HPDE6-E6E7 (cell line): ENCODE measurements around the gene SYCE3.

Source experiments
- DNase-seq: peaks from one replicate; pipeline ENCODE4 v3.0.0; 2011; ENCODE audit warnings: missing footprints; ENCODE audit errors: extremely low spot score

SYCE3 gene

DNA sequence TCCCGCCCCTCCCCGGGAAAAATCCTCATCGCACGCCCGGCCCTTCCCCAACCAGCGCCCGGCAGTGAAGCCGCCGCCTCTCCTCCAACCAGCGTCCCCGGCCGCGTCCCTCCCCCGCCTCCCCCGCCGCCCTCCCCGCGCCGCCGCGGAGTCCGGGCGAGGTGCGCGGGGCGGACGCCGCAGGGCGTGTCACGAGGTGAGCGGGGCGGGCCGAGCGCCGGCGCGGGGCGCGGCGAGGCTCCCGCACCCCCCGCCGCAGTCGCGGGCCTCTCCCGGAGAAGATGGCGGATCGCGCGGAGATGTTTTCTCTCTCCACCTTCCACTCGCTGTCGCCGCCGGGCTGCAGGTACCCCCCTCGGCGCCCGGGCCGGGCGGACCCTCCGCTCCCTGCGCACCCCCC lies 37.8 kb upstream of the SYCE3 start, which contains the start of gene MAPK8IP2:
Gene MAPK8IP2, plus strand, starts transcription at position 256 of the 400 bp plus-strand sequence. Its CDS starts 26 bp downstream, at position 282.
- no peak for DNase-seq

DNA sequence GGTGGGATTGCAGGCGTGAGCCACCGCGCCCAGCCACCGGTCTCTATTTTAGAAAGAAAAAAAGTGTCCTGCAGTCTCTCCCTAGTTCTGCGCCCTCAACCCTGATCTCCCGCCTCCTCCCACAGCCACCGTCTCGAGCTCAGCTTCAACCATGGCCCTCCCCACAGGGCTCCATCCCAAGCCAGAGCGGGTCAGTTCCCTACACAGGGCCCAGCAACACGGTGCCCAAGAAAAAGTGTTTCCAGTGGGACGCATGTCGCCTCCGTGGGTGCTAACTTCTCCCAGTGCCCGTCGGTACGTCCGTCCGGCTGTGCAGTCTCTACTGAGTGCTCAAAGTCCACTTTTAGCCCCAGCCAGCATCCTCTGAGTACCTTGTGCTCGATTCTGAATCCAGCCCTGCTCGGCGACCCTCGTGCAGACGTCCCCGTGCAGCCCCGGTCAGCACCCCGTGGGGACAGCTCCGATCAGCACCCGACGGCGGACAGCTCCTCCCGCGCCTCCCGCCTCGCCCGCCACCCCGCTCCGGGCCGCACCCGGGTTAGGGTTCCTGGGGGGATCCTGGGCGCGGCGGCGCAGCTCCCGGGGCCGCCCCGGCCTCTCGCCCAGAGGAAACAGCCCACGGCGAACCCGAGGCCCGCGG lies 37.2 kb upstream of the SYCE3 start:
- DNase-seq = no peak

DNA sequence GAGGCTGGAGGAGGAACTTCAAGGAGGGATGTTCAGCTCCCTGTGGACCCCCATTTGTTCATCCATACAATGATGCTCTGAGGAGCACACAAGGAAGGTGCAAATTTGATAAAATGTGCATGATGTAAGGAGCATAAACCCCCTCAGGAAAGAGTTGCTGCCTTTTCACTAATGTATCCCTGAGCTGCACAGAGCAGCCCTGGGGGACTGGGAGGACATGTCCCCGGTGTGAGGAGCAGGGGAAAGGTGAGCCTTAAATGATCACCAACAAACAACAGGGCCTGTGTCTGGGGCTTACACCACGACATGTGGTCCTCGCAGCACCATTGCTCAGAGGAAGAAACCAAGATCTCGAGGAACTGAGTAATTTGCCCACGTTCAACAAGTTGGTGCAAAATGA lies 34.4 kb upstream of the SYCE3 start:
- DNase-seq = no peak

DNA sequence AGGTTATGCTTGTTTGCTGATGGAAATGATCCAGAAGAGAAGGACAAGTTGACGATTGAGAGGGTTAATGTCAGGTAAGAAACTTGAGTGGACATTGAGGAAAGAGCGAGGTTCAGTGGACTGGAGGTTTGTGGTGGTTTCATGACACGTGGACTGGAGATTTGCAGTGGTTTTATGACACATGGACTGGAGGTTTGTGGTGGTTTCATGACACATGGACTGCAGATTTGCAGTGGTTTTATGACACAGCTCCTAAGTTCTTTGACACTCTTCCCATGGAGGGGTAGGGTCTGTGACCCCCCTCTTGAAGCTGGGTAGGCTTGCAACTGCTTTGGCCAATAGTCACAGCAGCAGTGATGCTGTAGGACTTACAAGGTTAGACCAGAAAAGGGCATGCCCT lies 32.5 kb upstream of the SYCE3 start:
- DNase-seq = no peak

DNA sequence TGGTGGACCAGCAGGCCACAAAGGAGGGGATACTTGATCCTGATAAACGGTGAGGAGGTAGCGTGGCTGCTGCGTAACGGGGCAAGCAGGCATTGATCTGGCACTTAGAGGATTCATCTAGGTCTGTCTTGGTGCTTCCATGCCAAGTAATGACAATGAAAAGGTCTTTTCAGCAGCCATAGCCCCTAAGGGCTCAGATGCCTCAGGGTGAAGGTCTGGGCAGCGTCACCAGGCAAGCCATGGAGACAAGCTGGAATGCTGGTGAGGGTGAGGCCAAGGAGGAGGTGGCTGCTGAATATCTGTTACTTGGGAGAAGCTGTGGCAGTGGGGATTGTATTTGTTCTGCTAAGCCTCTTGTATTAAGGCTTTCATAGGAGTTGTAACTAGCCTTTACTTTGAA lies 24.7 kb upstream of the SYCE3 start:
- DNase-seq = no peak

DNA sequence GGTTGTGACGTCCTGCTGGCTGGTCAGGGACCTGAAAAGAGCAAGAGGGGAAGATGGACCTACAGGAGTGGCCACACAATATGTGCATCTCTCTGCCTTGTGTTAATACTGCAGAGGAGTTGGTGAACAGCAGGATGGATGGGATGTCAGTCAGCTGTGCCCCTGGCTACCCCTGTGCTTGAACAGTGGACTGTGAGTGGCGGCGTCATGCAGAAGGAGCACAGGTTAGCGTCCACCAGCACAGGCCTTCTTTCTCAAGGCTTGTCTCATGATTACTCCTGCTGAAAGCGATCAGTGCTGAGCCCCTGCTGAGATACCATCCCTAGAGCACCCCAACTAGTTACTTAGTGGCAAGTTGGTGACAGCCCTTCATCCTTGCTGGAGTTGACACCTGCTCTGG lies 23.7 kb upstream of the SYCE3 start:
- no peak for DNase-seq

DNA sequence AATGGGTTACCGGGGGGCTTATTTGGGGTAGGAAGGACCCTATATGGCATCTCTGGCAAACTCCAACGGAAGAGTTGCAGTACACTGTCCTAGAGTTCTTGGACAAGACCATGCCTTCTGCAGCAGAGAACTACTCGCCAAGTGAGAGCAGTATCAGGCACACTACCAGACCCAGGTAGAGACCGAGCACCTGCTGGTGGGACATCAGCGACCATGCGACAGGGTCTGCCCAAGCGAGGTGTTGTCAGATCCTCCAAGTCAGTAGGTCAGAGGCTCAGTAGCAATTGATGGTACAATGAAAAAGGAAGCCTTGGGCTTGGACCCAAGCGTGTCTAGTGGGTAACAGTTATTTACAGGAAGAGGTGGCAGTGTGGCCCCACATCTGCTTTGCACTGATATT lies 23.1 kb upstream of the SYCE3 start:
- no peak for DNase-seq

DNA sequence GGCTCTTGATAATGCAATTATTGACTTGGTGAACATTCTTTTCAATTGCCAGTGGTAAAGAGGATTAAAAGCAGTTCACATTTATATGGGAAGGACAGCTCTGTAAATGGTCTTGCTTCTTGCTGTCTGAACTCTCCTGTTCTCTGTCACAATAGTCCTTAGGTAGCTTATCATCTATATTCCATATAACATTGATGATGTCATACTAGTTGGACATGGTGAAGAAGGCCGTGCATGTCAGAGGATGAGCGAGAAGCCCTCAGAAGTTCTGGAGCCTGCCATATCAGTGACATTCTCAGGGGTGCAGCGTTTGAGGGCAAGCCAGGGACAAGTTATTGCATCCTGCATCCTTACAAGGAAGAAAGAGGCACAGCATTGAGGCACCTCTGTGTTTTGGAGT lies 22.5 kb upstream of the SYCE3 start:
- no peak for DNase-seq

DNA sequence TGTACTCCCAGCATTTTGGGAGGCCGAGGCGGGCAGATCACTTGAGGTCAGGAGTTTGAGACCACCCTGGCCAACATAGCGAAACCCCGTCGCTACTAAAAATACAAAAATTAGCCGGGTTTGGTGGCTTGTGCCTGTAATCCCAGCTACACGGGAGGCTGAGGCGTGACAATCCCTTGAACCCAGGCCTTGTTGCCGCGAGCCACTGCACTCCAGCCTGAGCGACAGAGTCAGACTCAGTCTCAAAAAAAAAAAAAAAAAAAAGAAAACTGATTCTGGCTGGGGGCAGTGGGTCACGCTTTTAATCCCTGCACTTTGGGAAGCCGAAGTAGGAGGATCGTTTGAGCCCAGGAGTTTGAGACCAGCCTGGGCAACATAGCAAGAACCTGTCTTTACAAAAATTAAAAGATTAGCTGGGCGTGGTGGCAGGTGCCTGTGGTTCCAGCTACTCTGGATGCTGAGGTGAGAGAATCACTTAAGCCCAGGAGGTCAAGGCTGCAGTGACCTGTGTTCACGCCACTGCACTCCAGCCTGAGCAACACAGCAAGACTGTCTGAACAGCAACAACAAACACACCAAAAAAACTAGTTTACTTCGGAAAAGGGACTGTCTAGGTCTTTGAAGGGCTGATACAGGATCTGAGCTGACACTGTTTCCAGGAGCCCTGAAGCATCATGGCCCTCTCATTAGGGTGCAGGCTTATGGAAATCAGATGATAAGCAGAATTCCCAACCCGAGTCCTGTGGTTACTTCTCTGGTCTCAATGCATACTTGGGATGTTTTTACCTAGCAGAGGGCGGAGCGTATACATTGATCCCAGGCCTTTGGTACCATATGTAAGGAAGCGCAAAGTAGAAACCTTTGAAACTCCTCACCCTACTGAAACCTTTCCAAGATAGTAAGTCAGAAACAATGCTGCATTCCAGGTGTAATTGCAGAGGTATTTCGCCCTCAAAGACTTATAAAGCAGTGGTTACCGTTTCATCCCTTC lies 21.7 kb upstream of the SYCE3 start:
- no peak for DNase-seq

DNA sequence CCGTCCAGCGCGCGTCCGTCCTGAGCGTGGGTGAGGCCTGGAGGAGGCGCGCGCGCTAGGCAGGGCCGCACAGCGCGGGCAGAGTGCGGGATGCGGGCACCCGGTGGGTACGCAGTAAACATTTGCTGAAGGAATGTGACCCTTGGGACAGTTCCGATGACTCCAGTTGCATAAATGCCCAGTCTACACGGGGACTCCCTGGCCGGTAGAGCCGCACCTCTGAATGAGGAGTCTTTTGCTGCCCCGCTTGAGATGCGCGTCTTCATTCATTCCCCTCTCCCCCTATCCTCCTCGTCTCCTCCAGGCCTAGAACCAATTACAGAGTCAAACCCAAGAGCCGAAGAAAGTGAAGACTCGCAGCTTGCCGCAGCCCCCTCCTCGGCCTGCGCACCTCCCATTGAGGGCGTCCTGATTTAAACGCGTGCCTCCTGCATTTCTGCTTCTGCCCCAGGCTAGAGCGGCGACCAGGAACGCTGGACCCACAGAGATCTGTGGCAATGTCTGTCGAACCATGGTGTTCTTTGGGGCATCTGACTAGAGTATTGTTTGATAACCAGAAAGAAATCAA lies 20.7 kb upstream of the SYCE3 start:
- DNase-seq = no peak

DNA sequence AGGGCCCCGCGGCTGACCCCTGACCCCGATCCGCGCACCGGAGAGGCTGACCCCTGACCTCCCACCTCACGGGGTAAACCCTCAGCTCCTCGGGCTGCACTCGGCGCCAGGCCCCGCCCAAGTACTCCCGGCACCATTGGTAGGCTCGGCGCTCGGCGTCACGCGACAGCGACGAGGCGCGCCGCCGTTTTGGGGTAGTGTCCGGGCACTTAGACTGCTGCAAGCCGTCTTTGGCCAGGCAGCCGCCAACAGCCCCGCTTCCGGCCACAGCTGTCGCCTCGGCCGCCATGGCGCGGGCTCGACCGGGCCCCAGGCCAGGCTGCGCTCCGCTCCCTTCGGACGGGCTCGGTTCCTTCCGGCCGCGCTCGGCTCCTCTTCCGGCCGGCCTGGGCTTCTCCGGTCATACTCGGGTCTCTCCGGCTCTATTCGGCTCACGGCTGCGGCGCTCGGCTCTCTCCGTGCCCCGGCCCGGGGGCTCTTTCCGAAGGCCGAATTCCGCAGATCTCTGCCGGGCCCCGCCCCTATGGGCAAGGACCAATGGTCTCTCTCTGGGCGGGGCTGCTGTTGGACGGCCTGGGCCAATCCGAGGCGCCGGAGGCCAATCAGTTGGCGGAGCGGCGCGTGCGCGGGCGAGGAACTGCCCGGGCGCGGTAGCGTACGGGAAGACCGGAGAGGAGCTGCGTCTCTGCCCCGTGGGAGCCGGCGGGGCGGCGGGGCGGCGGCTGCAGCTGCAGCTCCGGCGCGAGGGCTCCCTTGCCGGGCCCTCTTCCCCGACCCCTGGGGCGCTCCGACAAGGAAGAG lies 20.0 kb upstream of the SYCE3 start, which contains the start of gene CHKB:
Gene CHKB, minus strand, starts transcription at position 357 of the 801 bp plus-strand sequence. Its CDS starts 68 bp downstream, at position 289.
- peak; percentile 98 for DNase-seq

DNA sequence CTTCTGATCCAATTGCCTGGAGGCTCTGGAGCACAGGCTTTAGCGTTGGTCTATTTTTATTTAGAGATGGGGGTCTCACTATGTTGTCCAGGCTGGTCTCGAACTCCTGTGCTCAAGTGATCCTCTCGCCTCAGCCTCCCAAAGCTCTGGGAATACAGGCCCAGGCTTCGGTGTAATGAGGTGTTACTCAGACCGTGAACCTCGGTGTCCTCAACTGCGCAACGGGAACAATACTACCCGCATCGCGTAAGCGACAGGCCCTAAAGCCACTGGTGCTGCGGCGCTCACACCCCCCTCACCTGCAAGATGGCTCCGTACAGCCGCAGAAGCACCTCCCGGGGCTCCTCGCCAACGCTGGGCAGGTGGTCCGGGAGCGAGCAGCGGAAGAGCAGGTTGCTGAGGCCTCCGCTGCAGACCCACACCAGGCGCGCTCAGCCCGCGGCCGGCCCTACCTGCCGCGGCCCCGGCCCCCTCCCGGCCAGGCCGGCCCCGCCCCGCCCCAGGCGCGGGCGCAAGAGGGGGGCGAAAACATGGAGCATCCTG lies 19.3 kb upstream of the SYCE3 start:
- no peak for DNase-seq

DNA sequence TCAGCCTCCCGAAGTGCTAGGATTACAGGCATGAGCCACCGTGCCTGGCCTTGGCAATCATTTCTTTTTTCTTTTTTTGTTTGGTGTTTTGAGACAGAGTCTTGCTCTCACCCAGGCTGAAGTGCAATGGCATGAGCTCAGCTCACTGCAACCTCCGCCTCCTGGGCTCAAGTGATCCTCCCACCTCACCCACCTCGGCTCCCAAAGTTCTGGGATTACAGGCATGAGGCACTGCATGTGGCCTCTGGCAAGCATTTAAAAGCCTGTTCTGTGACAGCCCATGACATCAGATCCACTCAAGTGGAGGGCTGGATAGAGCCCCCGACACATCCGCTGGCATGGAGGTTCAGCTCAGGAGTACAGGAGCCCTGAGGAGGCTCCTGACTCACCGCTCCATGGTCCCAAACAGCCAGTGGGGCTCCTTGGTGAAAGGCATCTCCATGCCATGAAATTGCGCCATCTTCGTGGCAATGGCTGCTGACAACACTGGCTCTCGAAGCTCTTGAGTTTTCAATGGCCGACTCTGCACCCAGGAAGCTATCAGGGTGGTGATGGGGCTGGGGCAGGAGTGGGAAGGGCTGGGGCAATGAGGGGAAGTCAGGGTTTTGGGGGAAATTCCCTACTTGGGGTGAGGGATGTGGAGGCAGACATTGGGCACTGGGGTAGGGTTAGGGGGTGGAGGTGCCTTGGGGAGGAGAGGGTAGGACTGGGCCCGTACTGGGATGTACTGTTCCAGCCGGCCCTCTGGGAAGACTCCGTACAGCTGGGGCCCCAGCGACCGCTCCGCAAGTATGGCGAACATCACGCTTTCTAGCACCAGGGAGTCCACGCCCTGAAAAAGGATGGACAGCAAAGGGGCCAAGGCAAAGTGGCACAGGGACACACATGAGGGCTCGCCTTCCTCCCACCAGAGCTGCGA lies 18.6 kb upstream of the SYCE3 start:
- no peak for DNase-seq

DNA sequence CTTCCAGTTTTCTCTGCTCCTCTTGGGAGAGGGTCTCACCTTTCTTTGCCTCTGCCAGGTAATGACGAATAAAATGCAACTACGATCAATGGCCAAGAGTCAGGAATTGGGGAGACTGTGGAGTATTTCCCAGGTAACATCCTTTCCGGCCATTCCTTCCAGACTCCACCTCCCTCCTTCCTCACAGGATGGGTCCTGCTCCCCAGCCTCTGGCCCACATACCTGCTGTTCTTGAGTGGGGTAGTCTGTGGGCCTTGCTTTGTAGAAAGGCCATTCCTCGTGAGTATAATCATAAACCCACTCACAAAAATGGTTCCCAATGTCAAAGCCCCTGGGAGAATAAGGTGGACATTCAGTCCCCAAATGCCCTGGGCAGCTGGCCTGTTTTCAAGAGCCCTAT lies 17.0 kb upstream of the SYCE3 start:
- DNase-seq = no peak

DNA sequence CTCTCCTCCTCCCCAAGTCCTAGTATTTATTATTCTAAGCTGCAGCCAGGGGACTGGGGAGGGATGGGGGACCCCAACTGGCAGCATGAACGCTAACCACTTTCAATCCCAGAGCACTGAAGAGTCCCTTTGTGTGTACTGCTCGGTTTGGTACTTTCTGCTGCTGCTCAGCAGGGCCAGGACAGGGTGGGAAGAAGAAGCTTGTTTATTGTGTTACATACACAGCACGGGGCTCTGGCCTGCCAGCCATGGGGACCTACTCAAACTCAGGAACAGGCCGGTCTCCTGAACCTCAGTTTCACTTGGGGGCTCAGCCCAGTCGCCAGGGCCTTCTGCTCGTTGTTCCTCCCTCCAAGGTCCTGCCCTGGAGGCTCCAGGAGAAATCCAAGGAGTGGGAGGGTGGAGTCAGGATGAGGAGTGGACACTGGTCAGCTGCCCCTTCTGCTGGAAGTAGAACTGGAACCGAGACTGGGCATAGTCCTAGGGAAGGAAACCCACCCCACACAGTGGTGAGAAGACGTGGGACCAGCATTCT lies 16.1 kb upstream of the SYCE3 start:
- no peak for DNase-seq

DNA sequence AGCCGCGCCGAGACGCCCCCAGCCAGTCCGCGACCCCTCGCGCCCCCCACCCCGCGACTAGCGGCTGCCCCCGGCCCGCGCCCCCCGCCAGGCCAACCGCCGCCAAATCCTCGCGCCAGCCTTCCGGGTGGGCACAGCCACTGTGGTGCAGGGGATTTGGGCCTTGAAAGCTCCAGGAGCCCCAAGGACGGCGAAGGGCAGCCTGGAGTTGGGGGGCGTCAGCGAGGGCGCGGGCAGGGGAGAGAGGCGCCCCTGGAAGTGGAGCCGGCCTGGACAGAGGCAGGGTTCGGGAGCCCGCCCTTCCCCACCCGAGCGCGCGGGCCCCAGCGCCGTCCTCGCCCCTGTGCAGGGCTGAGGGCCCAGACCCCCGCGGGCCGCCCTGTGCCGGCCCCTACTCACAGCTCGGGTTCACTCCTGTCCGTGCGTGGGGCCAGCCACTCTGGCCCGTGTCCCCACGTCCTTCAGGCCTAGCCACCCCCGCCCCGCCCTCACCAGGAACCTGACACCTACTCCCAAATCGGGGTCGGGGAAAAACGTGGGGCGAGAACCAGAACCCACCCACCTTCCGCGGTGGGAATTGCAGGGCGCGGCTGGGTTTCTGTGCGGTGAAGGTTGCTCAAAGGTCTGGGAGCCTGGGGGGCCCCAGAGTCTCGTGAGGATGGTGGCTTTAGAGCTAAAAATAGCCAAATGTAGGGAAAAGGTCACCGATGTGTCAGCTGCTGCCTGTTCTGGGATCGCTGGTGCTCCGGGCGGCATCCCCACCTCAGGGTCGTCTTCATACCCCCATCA lies 15.5 kb upstream of the SYCE3 start, which contains the start of gene CPT1B:
Gene CPT1B, minus strand, starts transcription at position 441 of the 789 bp plus-strand sequence. CDS start 512 bp downstream, outside the sequence.
- DNase-seq = no peak

DNA sequence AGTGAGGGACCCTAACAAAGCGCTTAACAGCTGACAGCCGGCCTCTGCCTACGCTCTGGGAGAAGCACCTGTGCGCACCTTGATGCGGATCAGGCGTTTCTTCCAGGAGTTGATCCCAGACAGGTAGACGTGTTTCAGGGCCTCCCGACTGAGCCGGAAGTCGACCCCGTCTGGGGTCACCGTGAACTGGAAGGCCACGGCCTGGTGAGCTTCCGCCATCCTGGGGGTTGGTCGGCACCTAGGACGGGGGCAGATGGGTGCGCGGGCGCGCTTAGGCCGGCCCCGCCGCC lies 14.9 kb upstream of the SYCE3 start:
- no peak for DNase-seq

DNA sequence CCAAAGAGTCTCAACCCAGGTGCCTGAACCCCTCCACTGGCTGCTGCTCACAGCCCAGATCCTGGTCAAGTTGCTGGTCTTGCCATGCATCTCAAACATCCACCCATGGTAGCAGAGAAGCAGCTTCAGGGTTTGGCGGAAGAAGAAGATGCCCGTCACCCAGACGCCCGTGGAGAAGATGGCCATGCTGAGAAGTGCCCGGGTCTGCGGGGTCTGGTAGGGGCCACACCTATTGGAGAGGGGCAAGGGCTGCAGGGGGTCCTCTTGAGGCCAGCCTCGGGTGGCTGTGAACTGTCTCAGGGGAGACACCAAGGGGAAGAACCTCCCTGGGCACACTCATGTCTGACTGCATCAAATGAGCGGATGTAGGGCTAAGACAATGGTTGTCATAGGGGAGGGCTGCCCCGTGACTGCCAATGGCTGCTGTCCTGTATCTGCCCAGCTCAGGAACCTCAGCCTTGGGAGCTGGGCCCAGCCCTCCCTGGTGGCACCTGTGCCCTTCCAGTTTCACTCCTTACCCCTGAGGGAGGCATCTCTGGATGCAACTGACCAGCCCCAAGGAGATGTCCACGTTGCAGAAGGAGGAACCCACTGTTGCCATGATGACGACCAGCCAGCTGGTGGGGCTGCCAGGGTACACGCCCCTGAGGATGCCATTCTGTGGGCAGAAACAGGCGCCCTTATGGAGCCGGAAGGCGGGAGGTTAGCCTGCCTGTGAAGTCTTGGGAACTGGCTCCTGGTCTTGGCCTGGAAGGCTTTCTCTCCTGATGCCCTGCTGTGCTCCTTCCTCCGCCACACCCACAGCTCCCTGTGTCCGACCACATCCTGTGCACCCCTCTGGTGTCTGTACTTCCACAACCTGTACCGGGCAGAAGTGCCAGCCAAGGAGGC lies 14.3 kb upstream of the SYCE3 start:
- no peak for DNase-seq
